GM23338 (cell line): ENCODE measurements around the gene ING5. TPM values are rescaled to one million over a fixed set of nuclear protein-coding genes. Genes with fewer than 3 reads are reported as not detected.

ENCODE experiments used
- ATAC-seq: fragments of 200-7000 bp; cut with Tn5 transposase; 3 replicates; pipeline ENCODE4 v1.9.1; 2020
- DNase-seq: peaks from one replicate; pipeline ENCODE4 v3.0.0-alpha.2; 2015; ENCODE audit warnings: low spot score
- H2AFZ ChIP-seq: fragments of 200-600 bp; sonication (generic); 2 replicates; pipeline ENCODE4 v1.8.0; 2016; ENCODE audit warnings: antibody characterized with exemption, mild to moderate bottlenecking, moderate library complexity
- H3F3A ChIP-seq: fragments of 200-600 bp; sonication (generic); replicated peaks from 2 replicates; pipeline ENCODE4 v1.8.0; 2017; ENCODE audit warnings: antibody characterized with exemption, mixed run types, low read depth
- H3K27ac ChIP-seq: fragments of 200-600 bp; sonication (generic); 2 replicates; pipeline ENCODE4 v1.6.1; 2016; ENCODE audit warnings: low read depth
- H3K27me3 ChIP-seq: fragments of 200-600 bp; sonication (generic); 2 replicates; pipeline ENCODE4 v1.8.0; 2016; ENCODE audit warnings: mild to moderate bottlenecking, mixed run types, moderate library complexity; ENCODE audit not compliant: insufficient read depth
- H3K36me3 ChIP-seq: fragments of 200-600 bp; sonication (generic); 2 replicates; pipeline ENCODE4 v1.8.0; 2016; ENCODE audit warnings: mild to moderate bottlenecking; ENCODE audit not compliant: insufficient read depth
- H3K4me1 ChIP-seq: fragments of 200-600 bp; sonication (generic); 2 replicates; pipeline ENCODE4 v1.8.0; 2016; ENCODE audit warnings: mild to moderate bottlenecking, moderate library complexity; ENCODE audit not compliant: insufficient read depth
- H3K4me2 ChIP-seq: fragments of 200-600 bp; sonication (generic); 2 replicates; pipeline ENCODE4 v1.7.1; 2017; ENCODE audit warnings: mixed run types
- H3K4me3 ChIP-seq: fragments of 200-600 bp; sonication (generic); 2 replicates; pipeline ENCODE4 v1.6.1; 2016; ENCODE audit warnings: mixed run types
- H3K79me2 ChIP-seq: fragments of 200-600 bp; sonication (generic); replicated peaks from 2 replicates; pipeline ENCODE4 v1.8.0; 2017; ENCODE audit warnings: mild to moderate bottlenecking; ENCODE audit not compliant: insufficient read depth
- H3K9me2 ChIP-seq: fragments of 200-600 bp; sonication (generic); 2 replicates; pipeline ENCODE4 v1.8.0; 2017; ENCODE audit not compliant: insufficient read depth
- H4K20me1 ChIP-seq: fragments of 200-600 bp; sonication (generic); replicated peaks from 2 replicates; pipeline ENCODE4 v1.8.0; 2017; ENCODE audit warnings: mild to moderate bottlenecking; ENCODE audit not compliant: insufficient read depth
- H3K27ac Mint-ChIP-seq: 2 replicates; pipeline ENCODE4 v1.8.0; 2020; ENCODE audit warnings: inconsistent platforms, mild to moderate bottlenecking, moderate library complexity, mixed read lengths
- H3K27me3 Mint-ChIP-seq: 3 replicates; pipeline ENCODE4 v1.8.0; 2022; ENCODE audit warnings: low read depth, mild to moderate bottlenecking, moderate library complexity, mixed read lengths, inconsistent platforms; ENCODE audit not compliant: insufficient read depth, poor library complexity
- H3K36me3 Mint-ChIP-seq: 3 replicates; pipeline ENCODE4 v1.8.0; 2021; ENCODE audit warnings: low read depth, mild to moderate bottlenecking, inconsistent platforms, moderate library complexity, mixed read lengths
- H3K4me1 Mint-ChIP-seq: 3 replicates; pipeline ENCODE4 v1.8.0; 2020; ENCODE audit warnings: mild to moderate bottlenecking, inconsistent platforms, mixed read lengths
- H3K4me3 Mint-ChIP-seq: 3 replicates; pipeline ENCODE4 v1.8.0; 2021; ENCODE audit warnings: moderate library complexity, mild to moderate bottlenecking, inconsistent platforms, mixed read lengths
- H3K9me3 Mint-ChIP-seq: 3 replicates; pipeline ENCODE4 v1.8.0; 2020; ENCODE audit warnings: moderate library complexity, mild to moderate bottlenecking, inconsistent platforms, mixed read lengths
- CREB1 ChIP-seq: fragments of 250-450 bp; sonication (Bioruptor Pico); IDR thresholded peaks from 2 replicates; pipeline ENCODE4 v1.5.0; 2020; ENCODE audit warnings: low read depth, mild to moderate bottlenecking, moderate library complexity
- NANOG ChIP-seq: IDR thresholded peaks from 2 replicates; pipeline ENCODE4 v1.6.1; 2016; ENCODE audit warnings: antibody characterized with exemption, borderline replicate concordance
- POLR2AphosphoS5 ChIP-seq: IDR thresholded peaks from 2 replicates; pipeline ENCODE4 v1.6.1; 2016; ENCODE audit warnings: antibody characterized with exemption, low read depth
- STAT1 ChIP-seq: IDR thresholded peaks from one replicate; pipeline ENCODE4 v1.6.1; 2016; ENCODE audit warnings: antibody characterized with exemption; ENCODE audit not compliant: unreplicated experiment
- ZNF114 ChIP-seq: fragments of 250-450 bp; sonication (Bioruptor Pico); IDR thresholded peaks from 2 replicates; pipeline ENCODE4 v1.5.0; 2020; ENCODE audit warnings: mild to moderate bottlenecking, moderate library complexity
- polyA plus RNA-seq: library from polyadenylated mRNA; unstranded; fragments of >200 nt; fragmentation: Nextera tagmentation; extraction: Ambion mirVana; gene quantifications from 2 replicates; pipeline ENCODE4 v1.2.1, GENCODE V29; 2016
- total RNA-seq: library from RNA; depleted of rRNA; stranded (reverse); fragments of >200 nt; shearing (Covaris generic); gene quantifications from 2 replicates; pipeline ENCODE4 v1.2.3, GENCODE V29; 2014
- TF ChIP-seq, protein P1 (sequence below), 2 experiments: fragments of 200-600 bp in 1 of 2; sonication (generic) in 1 of 2; conservative IDR thresholded peaks; 2 replicates each; pipeline versions ENCODE4 v1.5.1 to v1.6.1; 2016 to 2017; ENCODE audit warnings: antibody characterized with exemption in 2 of 2, low read depth in 2 of 2, mild to moderate bottlenecking in 2 of 2, moderate library complexity in 1 of 2
- TF ChIP-seq, protein P2 (sequence below): IDR thresholded peaks from one replicate; pipeline ENCODE4 v1.6.1; 2018; ENCODE audit warnings: antibody characterized with exemption; ENCODE audit not compliant: unreplicated experiment
- TF ChIP-seq, protein P3 (sequence below): IDR thresholded peaks from 2 replicates; pipeline ENCODE4 v1.6.1; 2016; ENCODE audit warnings: antibody characterized with exemption

The ING5 gene
- total and polyA plus RNA-seq, 2 experiments from 2014 or later = 25.7 to 42.5 TPM

DNA sequence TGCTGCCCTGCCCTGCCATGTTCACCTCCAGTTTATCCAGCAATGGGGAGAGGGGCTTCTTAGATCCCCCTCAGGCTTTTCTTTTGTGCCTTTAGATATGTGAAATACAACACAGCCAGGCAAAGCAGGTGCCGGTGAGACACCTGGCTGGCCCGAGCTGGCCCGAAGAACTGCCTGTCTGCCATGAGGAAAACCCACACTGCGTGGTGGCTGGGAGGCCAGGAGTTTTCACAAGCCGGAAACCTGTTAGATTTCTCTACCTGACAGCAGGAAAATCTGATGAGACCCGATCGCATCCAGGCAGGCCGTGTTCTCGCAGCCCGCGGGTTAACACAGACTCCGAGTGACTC, 69.1 kb downstream of the ING5 start (continued):
- TF ChIP-seq, protein P1, sequence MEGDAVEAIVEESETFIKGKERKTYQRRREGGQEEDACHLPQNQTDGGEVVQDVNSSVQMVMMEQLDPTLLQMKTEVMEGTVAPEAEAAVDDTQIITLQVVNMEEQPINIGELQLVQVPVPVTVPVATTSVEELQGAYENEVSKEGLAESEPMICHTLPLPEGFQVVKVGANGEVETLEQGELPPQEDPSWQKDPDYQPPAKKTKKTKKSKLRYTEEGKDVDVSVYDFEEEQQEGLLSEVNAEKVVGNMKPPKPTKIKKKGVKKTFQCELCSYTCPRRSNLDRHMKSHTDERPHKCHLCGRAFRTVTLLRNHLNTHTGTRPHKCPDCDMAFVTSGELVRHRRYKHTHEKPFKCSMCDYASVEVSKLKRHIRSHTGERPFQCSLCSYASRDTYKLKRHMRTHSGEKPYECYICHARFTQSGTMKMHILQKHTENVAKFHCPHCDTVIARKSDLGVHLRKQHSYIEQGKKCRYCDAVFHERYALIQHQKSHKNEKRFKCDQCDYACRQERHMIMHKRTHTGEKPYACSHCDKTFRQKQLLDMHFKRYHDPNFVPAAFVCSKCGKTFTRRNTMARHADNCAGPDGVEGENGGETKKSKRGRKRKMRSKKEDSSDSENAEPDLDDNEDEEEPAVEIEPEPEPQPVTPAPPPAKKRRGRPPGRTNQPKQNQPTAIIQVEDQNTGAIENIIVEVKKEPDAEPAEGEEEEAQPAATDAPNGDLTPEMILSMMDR (conservative IDR thresholded peaks at IDR 0.05; ENCODE audit: low read depth in 2 of 2) = no peak
- TF ChIP-seq STAT1 (no peak), NANOG (no peak)

DNA sequence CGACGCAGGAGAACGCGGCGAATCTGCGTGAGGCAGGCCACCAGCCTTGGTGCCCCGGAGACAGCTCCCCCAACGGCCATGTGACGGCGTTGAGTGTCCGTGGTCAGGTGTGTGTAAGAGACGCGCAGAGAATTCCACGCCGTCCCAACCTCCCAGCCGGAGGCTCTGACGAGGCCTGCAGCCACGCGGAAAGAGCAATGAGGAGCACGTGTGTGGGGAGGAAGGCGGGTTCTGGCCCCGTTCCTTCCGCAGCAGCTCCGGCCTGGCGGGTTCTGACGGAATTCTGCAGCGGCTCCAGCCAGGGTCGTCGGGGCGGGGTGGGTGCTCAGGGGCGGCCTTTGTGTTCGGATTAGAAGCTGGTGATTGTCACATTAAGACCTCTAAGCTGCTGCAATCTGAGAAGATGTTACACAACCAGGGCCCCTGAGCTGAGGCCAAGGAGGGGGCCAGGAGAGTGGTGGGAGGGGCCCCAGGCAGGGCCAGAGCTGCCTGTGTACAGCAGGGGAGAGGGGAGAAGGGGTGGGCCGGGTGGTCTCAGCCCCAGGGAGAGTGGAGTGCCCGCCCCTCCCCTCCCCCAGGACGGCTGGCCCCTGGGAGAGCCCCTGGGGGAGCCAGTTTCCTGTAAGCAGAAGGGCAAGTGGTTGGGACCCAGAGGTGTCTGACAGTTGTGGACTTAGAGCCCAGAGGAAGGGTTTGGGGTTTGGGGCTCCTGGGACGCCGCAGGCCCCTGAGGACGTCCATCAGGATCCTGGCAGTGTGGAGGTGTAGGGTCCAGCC, 69.6 kb downstream of the ING5 start:
- Mint-ChIP-seq H3K4me3 (no peak overlapping the region), H3K9me3 (no peaks in the 10 kb centered on the region; the same call in 2 of the 3 replicates), H3K36me3 (no peaks in the 10 kb centered on the region), H3K27me3 (peaks cover 6% of the 10 kb centered on the region), H3K27ac (peak overlapping the region; percentile 78), H3K4me1 (peaks cover 11% of the 10 kb centered on the region)
- Histone ChIP-seq H3K4me2 (no peak overlapping the region), H4K20me1 (no peaks in the 10 kb centered on the region), H2AFZ (no peak overlapping the region), H3K4me3 (no peak overlapping the region), H3K79me2 (no peaks in the 10 kb centered on the region), H3K36me3 (no peaks in the 10 kb centered on the region), H3K4me1 (no peaks in the 10 kb centered on the region), H3F3A (no peaks in the 10 kb centered on the region), H3K27me3 (no peaks in the 10 kb centered on the region), H3K27ac (no peak overlapping the region), H3K9me2 (no peaks in the 10 kb centered on the region)
- TF ChIP-seq ZNF114 (CRISPR knock-in tag) (no peak), POLR2AphosphoS5 (no peak)
- DNase-seq = no peak
- peak; percentile 22 for ATAC-seq

DNA sequence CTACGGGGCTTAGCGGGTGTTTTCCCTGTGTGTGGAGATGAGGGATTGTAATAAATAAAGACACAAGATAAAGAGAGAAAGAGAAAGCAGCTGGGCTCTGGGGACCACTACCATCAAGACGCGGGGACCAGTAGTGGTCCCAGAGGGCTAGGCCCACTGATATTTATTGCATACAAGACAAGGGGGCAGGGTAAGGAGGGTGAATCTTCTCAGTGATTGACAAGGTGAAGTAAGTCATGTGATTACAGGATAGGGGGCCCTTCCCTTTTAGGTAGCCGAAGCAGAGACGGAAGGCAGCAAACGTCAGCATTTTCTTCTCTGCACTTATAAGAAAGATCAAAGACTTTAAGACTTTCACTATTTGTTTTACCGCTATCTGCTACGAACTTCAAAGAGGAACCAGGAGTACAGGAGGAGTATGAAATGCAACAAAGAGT, 70.2 kb downstream of the ING5 start:
- Histone ChIP-seq H2AFZ (no peak overlapping the region), H3K79me2 (no peaks in the 10 kb centered on the region), H4K20me1 (no peaks in the 10 kb centered on the region), H3K36me3 (no peaks in the 10 kb centered on the region), H3K27ac (no peak overlapping the region), H3K27me3 (no peaks in the 10 kb centered on the region), H3K4me1 (no peaks in the 10 kb centered on the region), H3F3A (no peaks in the 10 kb centered on the region), H3K4me3 (no peak overlapping the region), H3K4me2 (no peak overlapping the region), H3K9me2 (no peaks in the 10 kb centered on the region)
- Mint-ChIP-seq H3K27ac (peak overlapping the region; percentile 42), H3K4me1 (peaks cover 14% of the 10 kb centered on the region), H3K4me3 (no peak overlapping the region), H3K27me3 (peaks cover 6% of the 10 kb centered on the region), H3K36me3 (no peaks in the 10 kb centered on the region), H3K9me3 (no peaks in the 10 kb centered on the region; the same call in 2 of the 3 replicates)
- DNase-seq = no peak
- no peak for ATAC-seq
- TF ChIP-seq, protein P2, sequence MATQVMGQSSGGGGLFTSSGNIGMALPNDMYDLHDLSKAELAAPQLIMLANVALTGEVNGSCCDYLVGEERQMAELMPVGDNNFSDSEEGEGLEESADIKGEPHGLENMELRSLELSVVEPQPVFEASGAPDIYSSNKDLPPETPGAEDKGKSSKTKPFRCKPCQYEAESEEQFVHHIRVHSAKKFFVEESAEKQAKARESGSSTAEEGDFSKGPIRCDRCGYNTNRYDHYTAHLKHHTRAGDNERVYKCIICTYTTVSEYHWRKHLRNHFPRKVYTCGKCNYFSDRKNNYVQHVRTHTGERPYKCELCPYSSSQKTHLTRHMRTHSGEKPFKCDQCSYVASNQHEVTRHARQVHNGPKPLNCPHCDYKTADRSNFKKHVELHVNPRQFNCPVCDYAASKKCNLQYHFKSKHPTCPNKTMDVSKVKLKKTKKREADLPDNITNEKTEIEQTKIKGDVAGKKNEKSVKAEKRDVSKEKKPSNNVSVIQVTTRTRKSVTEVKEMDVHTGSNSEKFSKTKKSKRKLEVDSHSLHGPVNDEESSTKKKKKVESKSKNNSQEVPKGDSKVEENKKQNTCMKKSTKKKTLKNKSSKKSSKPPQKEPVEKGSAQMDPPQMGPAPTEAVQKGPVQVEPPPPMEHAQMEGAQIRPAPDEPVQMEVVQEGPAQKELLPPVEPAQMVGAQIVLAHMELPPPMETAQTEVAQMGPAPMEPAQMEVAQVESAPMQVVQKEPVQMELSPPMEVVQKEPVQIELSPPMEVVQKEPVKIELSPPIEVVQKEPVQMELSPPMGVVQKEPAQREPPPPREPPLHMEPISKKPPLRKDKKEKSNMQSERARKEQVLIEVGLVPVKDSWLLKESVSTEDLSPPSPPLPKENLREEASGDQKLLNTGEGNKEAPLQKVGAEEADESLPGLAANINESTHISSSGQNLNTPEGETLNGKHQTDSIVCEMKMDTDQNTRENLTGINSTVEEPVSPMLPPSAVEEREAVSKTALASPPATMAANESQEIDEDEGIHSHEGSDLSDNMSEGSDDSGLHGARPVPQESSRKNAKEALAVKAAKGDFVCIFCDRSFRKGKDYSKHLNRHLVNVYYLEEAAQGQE = no peak
- no peak for TF ChIP-seq CREB1 (CRISPR knock-in tag)
- TF ChIP-seq, protein P3, sequence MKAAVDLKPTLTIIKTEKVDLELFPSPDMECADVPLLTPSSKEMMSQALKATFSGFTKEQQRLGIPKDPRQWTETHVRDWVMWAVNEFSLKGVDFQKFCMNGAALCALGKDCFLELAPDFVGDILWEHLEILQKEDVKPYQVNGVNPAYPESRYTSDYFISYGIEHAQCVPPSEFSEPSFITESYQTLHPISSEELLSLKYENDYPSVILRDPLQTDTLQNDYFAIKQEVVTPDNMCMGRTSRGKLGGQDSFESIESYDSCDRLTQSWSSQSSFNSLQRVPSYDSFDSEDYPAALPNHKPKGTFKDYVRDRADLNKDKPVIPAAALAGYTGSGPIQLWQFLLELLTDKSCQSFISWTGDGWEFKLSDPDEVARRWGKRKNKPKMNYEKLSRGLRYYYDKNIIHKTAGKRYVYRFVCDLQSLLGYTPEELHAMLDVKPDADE = no peak
- TF ChIP-seq, protein P1 (conservative IDR thresholded peaks at IDR 0.05; ENCODE audit: low read depth in 2 of 2) = no peak
